HepG2 (cell line): ENCODE data around the gene HTR6. TPM values are rescaled to one million over a fixed set of nuclear protein-coding genes. Genes with fewer than 3 reads are reported as not detected.

ENCODE experiments used
- ERF ChIP-seq: IDR thresholded peaks from 2 replicates; pipeline ENCODE4 v1.6.1; 2018; ENCODE audit warnings: missing biosample characterization, missing genetic modification reagents
- ISL2 ChIP-seq: sonication (generic); formaldehyde crosslinking; IDR thresholded peaks from 2 replicates; pipeline ENCODE4 v1.5.0; 2020; ENCODE audit warnings: missing genetic modification reagents
- KDM5B ChIP-seq: sonication (generic); formaldehyde crosslinking; IDR thresholded peaks from 2 replicates; pipeline ENCODE4 v1.4.0; 2020; ENCODE audit warnings: missing genetic modification reagents, mild to moderate bottlenecking, borderline replicate concordance
- RFXAP ChIP-seq: sonication (generic); formaldehyde crosslinking; IDR thresholded peaks from 2 replicates; pipeline ENCODE4 v1.4.0; 2020; ENCODE audit warnings: missing genetic modification reagents, borderline replicate concordance
- RNF2 ChIP-seq: fragments of 450-650 bp; conservative IDR thresholded peaks from 2 replicates; pipeline ENCODE4 v1.6.1; 2016; ENCODE audit warnings: low read depth
- RXRA ChIP-seq: sonication (generic); formaldehyde crosslinking; IDR thresholded peaks from 2 replicates; pipeline ENCODE4 v1.5.1; 2020; ENCODE audit warnings: missing genetic modification reagents
- SMAD9 ChIP-seq: sonication (generic); formaldehyde crosslinking; IDR thresholded peaks from 2 replicates; pipeline ENCODE4 v1.5.1; 2020; ENCODE audit warnings: mild to moderate bottlenecking, missing genetic modification reagents
- SP1 ChIP-seq, 2 experiments: fragments of 450-650 bp in 1 of 2; sonication (generic) in 1 of 2; formaldehyde crosslinking in 1 of 2; IDR thresholded peaks; 2 replicates each; pipeline versions ENCODE4 v1.4.0 to v1.6.1; 2016 to 2020; ENCODE audit warnings: missing genetic modification reagents in 1 of 2
- TEAD3 ChIP-seq: optimal IDR thresholded peaks from 2 replicates; pipeline ENCODE3; 2016; ENCODE audit warnings: borderline replicate concordance
- TRIM24 ChIP-seq: sonication (generic); formaldehyde crosslinking; IDR thresholded peaks from 2 replicates; pipeline ENCODE4 v1.8.0; 2022; ENCODE audit warnings: mild to moderate bottlenecking, missing genetic modification reagents
- YEATS2 ChIP-seq: sonication (generic); formaldehyde crosslinking; IDR thresholded peaks from 2 replicates; pipeline ENCODE4 v1.4.0; 2020; ENCODE audit warnings: missing genetic modification reagents, borderline replicate concordance
- ZBTB43 ChIP-seq: sonication (generic); formaldehyde crosslinking; conservative IDR thresholded peaks from 2 replicates; pipeline ENCODE4 v1.4.0; 2020; ENCODE audit warnings: missing genetic modification reagents
- ZFY ChIP-seq: sonication (generic); formaldehyde crosslinking; IDR thresholded peaks from 2 replicates; pipeline ENCODE4 v1.4.0; 2020; ENCODE audit warnings: missing genetic modification reagents
- ZIK1 ChIP-seq: sonication (generic); formaldehyde crosslinking; IDR thresholded peaks from 2 replicates; pipeline ENCODE4 v1.5.0; 2020; ENCODE audit warnings: mild to moderate bottlenecking, low read depth, missing genetic modification reagents, borderline replicate concordance
- ZKSCAN5 ChIP-seq: sonication (generic); formaldehyde crosslinking; IDR thresholded peaks from 2 replicates; pipeline ENCODE4 v1.5.1; 2020; ENCODE audit warnings: mild to moderate bottlenecking, missing genetic modification reagents
- ZNF30 ChIP-seq: sonication (generic); formaldehyde crosslinking; IDR thresholded peaks from 2 replicates; pipeline ENCODE4 v1.5.0; 2020; ENCODE audit warnings: mild to moderate bottlenecking, missing genetic modification reagents
- ZNF460 ChIP-seq: sonication (generic); formaldehyde crosslinking; IDR thresholded peaks from 2 replicates; pipeline ENCODE4 v1.5.1; 2020; ENCODE audit warnings: missing genetic modification reagents, mild to moderate bottlenecking, borderline replicate concordance
- ZNF605 ChIP-seq: sonication (generic); formaldehyde crosslinking; IDR thresholded peaks from 2 replicates; pipeline ENCODE4 v1.8.0; 2022; ENCODE audit warnings: mild to moderate bottlenecking, missing genetic modification reagents
- ZSCAN20 ChIP-seq: sonication (generic); formaldehyde crosslinking; IDR thresholded peaks from 2 replicates; pipeline ENCODE4 v1.4.0; 2020; ENCODE audit warnings: missing genetic modification reagents, mild to moderate bottlenecking, borderline replicate concordance
- polyA plus RNA-seq, 8 experiments: library from polyadenylated mRNA; depleted of rRNA in 3 of 8; stranded (reverse) in 7 of 8; unstranded in 1 of 8; fragments of >200 nt; fragmentation: Illumina TruSeq in 4 of 8; extraction: Trizol in 4 of 8; gene quantifications; 2 replicates each; pipeline versions ENCODE4 v1.2.1 to v1.2.3, GENCODE V29; 2011 to 2016; ENCODE audit warnings: low read depth in 4 of 8, missing spikeins in 1 of 8, mixed read lengths in 1 of 8; ENCODE audit not compliant: insufficient read depth in 1 of 8
- total RNA-seq, 5 experiments: library from RNA; depleted of rRNA; stranded (reverse); fragments of >200 nt; fragmentation: Illumina TruSeq; extraction: Trizol; gene quantifications; 2 replicates each; pipeline ENCODE4 v1.2.3, GENCODE V29; 2016; ENCODE audit warnings: low read depth in 1 of 5
- TF ChIP-seq, protein P1 (sequence below): sonication (generic); formaldehyde crosslinking; IDR thresholded peaks from 2 replicates; pipeline ENCODE4 v1.5.0; 2020; ENCODE audit warnings: missing genetic modification reagents, mild to moderate bottlenecking, borderline replicate concordance
- TF ChIP-seq, protein P2 (sequence below): IDR thresholded peaks from 2 replicates; pipeline ENCODE4 v1.6.1; 2016; ENCODE audit warnings: low read depth, missing genetic modification reagents, missing compliant biosample characterization
- TF ChIP-seq, protein P3 (sequence below): sonication (generic); formaldehyde crosslinking; IDR thresholded peaks from 2 replicates; pipeline ENCODE4 v1.4.0; 2020; ENCODE audit warnings: missing genetic modification reagents

Gene HTR6
- total and polyA plus RNA-seq, 2 of the 13 experiments (the other 11 are each of a cell fraction or from before 2014, with no cell fraction given): 0.04 TPM; not detected in 1

DNA sequence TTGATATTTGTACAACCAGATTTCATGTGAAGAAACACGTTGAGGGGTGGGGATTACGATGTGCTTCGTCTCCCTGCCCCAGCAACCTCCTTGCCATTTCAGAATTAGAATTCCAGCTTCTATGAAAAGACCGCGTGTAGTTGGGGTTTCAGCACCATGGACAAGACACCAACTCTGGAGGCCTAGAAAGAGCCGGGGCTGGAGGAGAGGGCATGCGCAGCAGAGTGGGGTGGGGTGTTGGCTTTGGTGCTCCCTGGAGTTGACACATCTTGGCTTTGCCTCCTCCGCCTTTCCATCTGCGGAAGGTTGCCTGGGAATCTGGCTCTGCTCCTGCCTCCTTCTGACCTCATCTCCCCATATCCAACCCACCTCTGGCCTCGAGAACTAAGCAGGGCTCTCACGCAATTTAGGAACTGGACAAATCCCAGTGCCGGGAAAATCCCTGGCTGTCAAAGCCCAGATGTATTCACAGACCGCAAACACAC is 11.8 kb downstream of the HTR6 start (continued):
- TF ChIP-seq SMAD9 (CRISPR knock-in tag): no peak
- TF ChIP-seq ZIK1 (CRISPR knock-in tag): no peak
- TF ChIP-seq RFXAP (CRISPR knock-in tag): no peak
- TF ChIP-seq ERF (CRISPR knock-in tag): peak; percentile 74; the same call in 1 of the 2 replicates
- 0 out of 2 replicates have a peak, but pooled peaks have one; percentile 46 for TF ChIP-seq ZSCAN20 (CRISPR knock-in tag)
- 0 out of 2 replicates have a peak, but pooled peaks have one; percentile 28 for TF ChIP-seq ZBTB43
- TF ChIP-seq, protein P1, sequence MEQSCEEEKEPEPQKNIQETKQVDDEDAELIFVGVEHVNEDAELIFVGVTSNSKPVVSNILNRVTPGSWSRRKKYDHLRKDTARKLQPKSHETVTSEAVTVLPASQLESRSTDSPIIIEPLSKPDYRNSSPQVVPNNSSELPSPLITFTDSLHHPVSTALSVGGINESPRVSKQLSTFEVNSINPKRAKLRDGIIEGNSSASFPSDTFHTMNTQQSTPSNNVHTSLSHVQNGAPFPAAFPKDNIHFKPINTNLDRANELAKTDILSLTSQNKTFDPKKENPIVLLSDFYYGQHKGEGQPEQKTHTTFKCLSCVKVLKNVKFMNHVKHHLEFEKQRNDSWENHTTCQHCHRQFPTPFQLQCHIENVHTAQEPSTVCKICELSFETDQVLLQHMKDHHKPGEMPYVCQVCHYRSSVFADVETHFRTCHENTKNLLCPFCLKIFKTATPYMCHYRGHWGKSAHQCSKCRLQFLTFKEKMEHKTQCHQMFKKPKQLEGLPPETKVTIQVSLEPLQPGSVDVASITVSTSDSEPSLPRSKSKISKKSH (CRISPR knock-in tag): no peak
- 0 out of 2 replicates have a peak, but pooled peaks have one; percentile 40 for TF ChIP-seq YEATS2
- peak; percentile 18 for TF ChIP-seq TEAD3 (CRISPR knock-in tag)
- TF ChIP-seq, protein P2, sequence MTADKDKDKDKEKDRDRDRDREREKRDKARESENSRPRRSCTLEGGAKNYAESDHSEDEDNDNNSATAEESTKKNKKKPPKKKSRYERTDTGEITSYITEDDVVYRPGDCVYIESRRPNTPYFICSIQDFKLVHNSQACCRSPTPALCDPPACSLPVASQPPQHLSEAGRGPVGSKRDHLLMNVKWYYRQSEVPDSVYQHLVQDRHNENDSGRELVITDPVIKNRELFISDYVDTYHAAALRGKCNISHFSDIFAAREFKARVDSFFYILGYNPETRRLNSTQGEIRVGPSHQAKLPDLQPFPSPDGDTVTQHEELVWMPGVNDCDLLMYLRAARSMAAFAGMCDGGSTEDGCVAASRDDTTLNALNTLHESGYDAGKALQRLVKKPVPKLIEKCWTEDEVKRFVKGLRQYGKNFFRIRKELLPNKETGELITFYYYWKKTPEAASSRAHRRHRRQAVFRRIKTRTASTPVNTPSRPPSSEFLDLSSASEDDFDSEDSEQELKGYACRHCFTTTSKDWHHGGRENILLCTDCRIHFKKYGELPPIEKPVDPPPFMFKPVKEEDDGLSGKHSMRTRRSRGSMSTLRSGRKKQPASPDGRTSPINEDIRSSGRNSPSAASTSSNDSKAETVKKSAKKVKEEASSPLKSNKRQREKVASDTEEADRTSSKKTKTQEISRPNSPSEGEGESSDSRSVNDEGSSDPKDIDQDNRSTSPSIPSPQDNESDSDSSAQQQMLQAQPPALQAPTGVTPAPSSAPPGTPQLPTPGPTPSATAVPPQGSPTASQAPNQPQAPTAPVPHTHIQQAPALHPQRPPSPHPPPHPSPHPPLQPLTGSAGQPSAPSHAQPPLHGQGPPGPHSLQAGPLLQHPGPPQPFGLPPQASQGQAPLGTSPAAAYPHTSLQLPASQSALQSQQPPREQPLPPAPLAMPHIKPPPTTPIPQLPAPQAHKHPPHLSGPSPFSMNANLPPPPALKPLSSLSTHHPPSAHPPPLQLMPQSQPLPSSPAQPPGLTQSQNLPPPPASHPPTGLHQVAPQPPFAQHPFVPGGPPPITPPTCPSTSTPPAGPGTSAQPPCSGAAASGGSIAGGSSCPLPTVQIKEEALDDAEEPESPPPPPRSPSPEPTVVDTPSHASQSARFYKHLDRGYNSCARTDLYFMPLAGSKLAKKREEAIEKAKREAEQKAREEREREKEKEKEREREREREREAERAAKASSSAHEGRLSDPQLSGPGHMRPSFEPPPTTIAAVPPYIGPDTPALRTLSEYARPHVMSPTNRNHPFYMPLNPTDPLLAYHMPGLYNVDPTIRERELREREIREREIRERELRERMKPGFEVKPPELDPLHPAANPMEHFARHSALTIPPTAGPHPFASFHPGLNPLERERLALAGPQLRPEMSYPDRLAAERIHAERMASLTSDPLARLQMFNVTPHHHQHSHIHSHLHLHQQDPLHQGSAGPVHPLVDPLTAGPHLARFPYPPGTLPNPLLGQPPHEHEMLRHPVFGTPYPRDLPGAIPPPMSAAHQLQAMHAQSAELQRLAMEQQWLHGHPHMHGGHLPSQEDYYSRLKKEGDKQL (CRISPR knock-in tag): no peak
- TF ChIP-seq ZNF460 (CRISPR knock-in tag): no peak
- TF ChIP-seq TRIM24 (CRISPR knock-in tag): no peak
- TF ChIP-seq RXRA (CRISPR knock-in tag): no peak
- TF ChIP-seq, protein P3, sequence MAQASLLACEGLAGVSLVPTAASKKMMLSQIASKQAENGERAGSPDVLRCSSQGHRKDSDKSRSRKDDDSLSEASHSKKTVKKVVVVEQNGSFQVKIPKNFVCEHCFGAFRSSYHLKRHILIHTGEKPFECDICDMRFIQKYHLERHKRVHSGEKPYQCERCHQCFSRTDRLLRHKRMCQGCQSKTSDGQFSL (CRISPR knock-in tag): no peak
- peak; percentile 50 for TF ChIP-seq ZFY (CRISPR knock-in tag)
- TF ChIP-seq ZNF605 (CRISPR knock-in tag): no peak
- TF ChIP-seq KDM5B (CRISPR knock-in tag): no peak
- TF ChIP-seq ZKSCAN5 (CRISPR knock-in tag): no peak
- no peak for TF ChIP-seq ISL2
- TF ChIP-seq ZNF30 (CRISPR knock-in tag): no peak
- no peak for TF ChIP-seq RNF2
- no peak for TF ChIP-seq SP1 (IDR thresholded peaks at IDR 0.05)
- no peak for TF ChIP-seq SP1 (CRISPR knock-in tag; IDR thresholded peaks at IDR 0.05)
